Smooth muscle cell of the umbilical artery (primary cell): Measurements from ENCODE around the gene ZNF43. TPM values are rescaled to one million over a fixed set of nuclear protein-coding genes. Genes with fewer than 3 reads are reported as not detected.

Source experiments
- total RNA-seq: library from RNA; depleted of rRNA; stranded (reverse); fragments of >200 nt; gene quantifications from 2 replicates; pipeline ENCODE4 v1.2.3, GENCODE V29; 2014

The ZNF43 gene
- 3.6 and 7.2 TPM in 2 replicates for total RNA-seq

GRCh38 chr19:21835810-21836444 lies at the start of gene ZNF43:
Gene ZNF43 (minus strand): TSS chr19:21836182. CDS start chr19:21836038, 144 bp downstream.

DNA sequence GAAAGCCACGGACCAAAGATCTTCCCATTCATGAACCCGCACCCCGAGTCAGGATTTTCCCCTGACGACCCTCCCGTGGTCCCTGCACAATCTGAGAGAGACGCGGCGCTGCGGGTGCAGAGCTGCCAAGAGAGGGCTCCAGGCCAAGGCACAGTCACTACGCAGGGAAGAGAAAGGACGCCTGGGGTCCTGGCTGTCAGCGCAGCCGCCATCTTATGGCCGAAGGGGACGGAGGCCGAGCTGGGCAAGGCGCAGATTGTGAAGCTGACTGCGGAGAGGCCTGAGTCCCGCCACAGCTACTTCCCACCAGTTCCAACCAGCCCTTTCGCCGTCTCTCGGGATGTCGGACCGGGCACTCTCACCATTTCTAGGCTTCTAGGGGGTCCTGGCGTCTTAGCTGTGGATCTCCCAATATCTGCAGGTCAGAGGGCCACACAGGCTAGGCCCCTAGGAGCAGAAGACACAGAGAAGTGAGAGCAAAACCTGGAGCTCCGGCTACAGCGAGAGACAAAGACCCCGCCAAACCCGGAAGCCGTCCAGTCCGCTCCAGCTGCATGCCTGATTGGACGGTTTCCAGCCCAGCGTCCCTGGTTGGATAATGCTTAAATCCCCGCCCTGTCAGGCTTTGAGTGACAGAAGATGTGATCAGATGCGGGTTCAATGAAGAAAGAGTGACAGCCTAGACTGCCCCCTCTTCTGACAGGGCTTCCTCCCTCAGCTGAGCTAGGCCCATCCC lies 68.7 kb downstream of the ZNF43 start, which contains the start of gene ZNF100:
Gene ZNF100 (minus strand): TSS at position 515 of the 736 bp plus-strand sequence. CDS start 150 bp downstream, at position 365.

Other genes starting within 250 kb of the ZNF43 start
- gene ZNF100, start 68.6 kb downstream of the ZNF43 start, total RNA-seq = 0.89 and 3.7 TPM in 2 replicates
- under 0.01 TPM in 1 of 2 replicates, not detected in the other for gene ZNF208, start 174.8 kb upstream of the ZNF43 start, total RNA-seq
- gene ZNF257, start 216.3 kb upstream of the ZNF43 start, total RNA-seq = 0.14 TPM in 1 of 2 replicates, not detected in the other